T-cell (primary cell): Measurements from ENCODE around the gene CAMK2N1. TPM values are rescaled to one million over a fixed set of nuclear protein-coding genes. Genes with fewer than 3 reads are reported as not detected.
A peak's percentile ranks its signal among the peaks of the same experiment; 100 is the strongest.

Source experiments
- ATAC-seq, 4 experiments: fragments of 200-7000 bp in 3 of 4; fragments of 150-1000 bp in 1 of 4; cut with Tn5 transposase; replicated peaks in 1 of 4; 1 replicate in 3 of 4; 2 replicates in 1 of 4; pipeline ENCODE4 v1.10.0; 2021; ENCODE audit warnings: moderate library complexity in 3 of 4, mild to moderate bottlenecking in 2 of 4, moderate number of reproducible peaks in 1 of 4
- CTCF ChIA-PET, 2 donors: fragments of 300-600 bp; sonication (Branson Sonifier 250); formaldehyde crosslinking; loops; one replicate each; lab custom pipeline; 2022; ENCODE audit warnings: antibody characterized with exemption in 2 of 2; lab: Charles Lee
- POLR2A ChIA-PET, 2 donors: fragments of 300-600 bp; sonication (Branson Sonifier 250); formaldehyde crosslinking; loops; one replicate each; lab custom pipeline; 2022; ENCODE audit warnings: antibody characterized with exemption in 2 of 2; lab: Charles Lee
- DNase-seq, 35 experiments: peaks; one replicate each; pipeline versions ENCODE4 v3.0.0 to v3.0.0-alpha.2; 2013 to 2023
- H3K27ac ChIP-seq: one replicate; pipeline ENCODE4 v1.5.1; 2013; ENCODE audit warnings: low read length
- H3K27me3 ChIP-seq, 2 experiments: replicated peaks in 1 of 2; 1 replicate in 1 of 2; 2 replicates in 1 of 2; pipeline versions ENCODE4 v1.6.1 to v1.7.0; 2013; ENCODE audit warnings: low read length in 1 of 2, mixed read lengths in 1 of 2; ENCODE audit not compliant: control insufficient read depth in 2 of 2, insufficient read depth in 2 of 2; ENCODE audit errors: extremely low read depth in 1 of 2
- H3K36me3 ChIP-seq, 2 donors: 1 replicate in 1 of 2; 2 replicates in 1 of 2; pipeline versions ENCODE4 v1.6.1 to v1.7.0; 2013; ENCODE audit warnings: low read length in 1 of 2; ENCODE audit not compliant: control insufficient read depth in 2 of 2, insufficient read depth in 1 of 2; ENCODE audit errors: extremely low read depth in 1 of 2
- H3K4me1 ChIP-seq, 2 experiments: 1 replicate in 1 of 2; 2 replicates in 1 of 2; pipeline versions ENCODE4 v1.6.1 to v1.7.0; 2013; ENCODE audit warnings: low read length in 2 of 2, mixed read lengths in 1 of 2; ENCODE audit not compliant: insufficient read depth in 2 of 2, control insufficient read depth in 1 of 2; ENCODE audit errors: extremely low read depth in 1 of 2
- H3K4me3 ChIP-seq, 2 donors: 1 replicate in 1 of 2; 2 replicates in 1 of 2; pipeline versions ENCODE4 v1.5.1 to v1.7.0; 2013; ENCODE audit warnings: mild to moderate bottlenecking in 2 of 2, low read length in 1 of 2, moderate library complexity in 1 of 2; ENCODE audit not compliant: control insufficient read depth in 1 of 2; ENCODE audit errors: extremely low read depth in 1 of 2
- H3K9me3 ChIP-seq: 2 replicates; pipeline ENCODE4 v1.7.0; 2013
- H3K27ac Mint-ChIP-seq, 2 donors: one replicate each; pipeline ENCODE4 v1.8.0; 2020 to 2021; ENCODE audit warnings: mild to moderate bottlenecking in 2 of 2, mixed read lengths in 2 of 2
- H3K27me3 Mint-ChIP-seq, 2 donors: one replicate each; pipeline ENCODE4 v1.8.0; 2021 to 2022; ENCODE audit warnings: mixed read lengths in 2 of 2
- H3K36me3 Mint-ChIP-seq: one replicate; pipeline ENCODE4 v1.8.0; 2021; ENCODE audit warnings: mixed read lengths
- H3K4me1 Mint-ChIP-seq, 3 donors: one replicate each; pipeline ENCODE4 v1.8.0; 2020 to 2022; ENCODE audit warnings: mixed read lengths in 3 of 3, mild to moderate bottlenecking in 1 of 3
- H3K4me3 Mint-ChIP-seq, 3 donors: one replicate each; pipeline ENCODE4 v1.8.0; 2020 to 2022; ENCODE audit warnings: mild to moderate bottlenecking in 3 of 3, mixed read lengths in 3 of 3, moderate library complexity in 3 of 3
- H3K9me3 Mint-ChIP-seq, 3 donors: one replicate each; pipeline ENCODE4 v1.8.0; 2020 to 2022; ENCODE audit warnings: mixed read lengths in 3 of 3
- WGBS: methylation state at CpG from one replicate; pipeline ENCODE4 v1.1.5; 2013; ENCODE audit warnings: missing lambda C conversion rate; ENCODE audit not compliant: insufficient coverage; 5-methylcytosine and 5-hydroxymethylcytosine counted together
- total RNA-seq, 35 experiments: library from RNA in 6 of 35; stranded (reverse) in 6 of 35; fragments of 120-200 nt in 1 of 35; gene quantifications; one replicate each; pipeline versions ENCODE4 v1.2.1 to v1.2.4 and lab custom pipeline; 2013 to 2026

CAMK2N1 gene
- total RNA-seq, 5 donors from 2014 or later (not counting 1 experiment from before 2014, with no cell fraction given) = 2.5 to 7.9 (median 7.1) TPM

GRCh38 chr1:20472860-20473711 is 12.9 kb downstream of the CAMK2N1 start:
- WGBS = 30% methylated on average over 25 of the region's 28 CpGs
- Histone ChIP-seq H3K36me3 (no peaks in the 10 kb centered on the region), H3K4me1 (peaks cover 0 to 8% of the 10 kb centered on the region in 2 experiments), H3K27me3 (peaks cover 6 to 63% of the 10 kb centered on the region in 2 experiments), H3K4me3 (no peak overlapping the region), H3K27ac (no peak overlapping the region), H3K9me3 (no peaks in the 10 kb centered on the region)
- H3K4me3 Mint-ChIP-seq = no peak overlapping the region
- ChIA-PET POLR2A (no interaction called here), CTCF (no interaction called here)
- peak in 1 of 35 experiments; percentile 30 for DNase-seq
- H3K27me3 Mint-ChIP-seq = peaks cover 70 to 75% of the 10 kb centered on the region in 2 donors
- H3K27ac Mint-ChIP-seq = no peak overlapping the region
- no peaks in the 10 kb centered on the region for H3K36me3 Mint-ChIP-seq
- H3K4me1 Mint-ChIP-seq = peaks cover 0 to 6% (median 3%) of the 10 kb centered on the region in 3 donors
- ATAC-seq = no peak
- no peaks in the 10 kb centered on the region for H3K9me3 Mint-ChIP-seq

- H3K27me3 Mint-ChIP-seq = peaks cover 70 to 77% of the 10 kb centered on the region in 2 donors
- Histone ChIP-seq H3K36me3 (no peaks in the 10 kb centered on the region), H3K9me3 (no peaks in the 10 kb centered on the region), H3K4me3 (no peak overlapping the region), H3K27me3 (peaks cover 6 to 61% of the 10 kb centered on the region in 2 experiments), H3K4me1 (peaks cover 0 to 8% of the 10 kb centered on the region in 2 experiments), H3K27ac (no peak overlapping the region)
- H3K9me3 Mint-ChIP-seq = no peaks in the 10 kb centered on the region
- peaks cover 0 to 6% (median 3%) of the 10 kb centered on the region in 3 donors for H3K4me1 Mint-ChIP-seq
- ChIA-PET POLR2A (no interaction called here), CTCF (no interaction called here)
- DNase-seq = no peak
- WGBS = 96% methylated on average over 3 of the region's 4 CpGs
- H3K36me3 Mint-ChIP-seq = no peaks in the 10 kb centered on the region
- H3K4me3 Mint-ChIP-seq = no peak overlapping the region
- peak overlapping the region in 1 of 2 donors; percentile 53 for H3K27ac Mint-ChIP-seq
- ATAC-seq = no peak
These were observed 13.9 kb downstream of the CAMK2N1 start for GRCh38 chr1:20472121-20472520.

GRCh38 chr1:20470194-20470593 is 15.8 kb downstream of the CAMK2N1 start:
- no CpG with 5 or more reads among the region's 3 CpGs for WGBS
- peaks cover 0 to 2% of the 10 kb centered on the region in 2 experiments for H3K4me1 ChIP-seq
- Mint-ChIP-seq H3K36me3 (no peaks in the 10 kb centered on the region), H3K9me3 (no peaks in the 10 kb centered on the region), H3K27ac (no peak overlapping the region), H3K4me3 (no peak overlapping the region), H3K4me1 (peaks cover 0 to 3% (median 3%) of the 10 kb centered on the region in 3 donors), H3K27me3 (peaks cover 71 to 75% of the 10 kb centered on the region in 2 donors)
- CTCF ChIA-PET = interaction anchor here in 1 of 2 donors (0.7 kb wide), 1 partner anchor 18 kb away, joined by 3 read pairs; no protein-coding TSS in a partner anchor
- peaks cover 2 to 55% of the 10 kb centered on the region in 2 experiments for H3K27me3 ChIP-seq
- POLR2A ChIA-PET = no interaction called here
- ATAC-seq (no peak), DNase-seq (no peak)
- H3K36me3 ChIP-seq = no peaks in the 10 kb centered on the region
- no peaks in the 10 kb centered on the region for H3K9me3 ChIP-seq
- no peak overlapping the region for H3K4me3 ChIP-seq
- no peak overlapping the region for H3K27ac ChIP-seq

- no peaks in the 10 kb centered on the region for H3K9me3 Mint-ChIP-seq
- CTCF ChIA-PET = interaction anchor here in 1 of 2 donors (0.7 kb wide), 1 partner anchor 19 kb away, joined by 3 read pairs; no protein-coding TSS in a partner anchor
- Histone ChIP-seq H3K36me3 (no peaks in the 10 kb centered on the region), H3K27me3 (peaks cover 2 to 55% of the 10 kb centered on the region in 2 experiments), H3K4me3 (no peak overlapping the region), H3K27ac (no peak overlapping the region), H3K4me1 (peaks cover 0 to 2% of the 10 kb centered on the region in 2 experiments), H3K9me3 (no peaks in the 10 kb centered on the region)
- no CpG with 5 or more reads among the region's 1 CpG for WGBS
- H3K27ac Mint-ChIP-seq = no peak overlapping the region
- peaks cover 0 to 3% (median 3%) of the 10 kb centered on the region in 3 donors for H3K4me1 Mint-ChIP-seq
- DNase-seq (no peak), ATAC-seq (no peak)
- POLR2A ChIA-PET = no interaction called here
- no peaks in the 10 kb centered on the region for H3K36me3 Mint-ChIP-seq
- no peak overlapping the region for H3K4me3 Mint-ChIP-seq
- H3K27me3 Mint-ChIP-seq = peaks cover 64 to 70% of the 10 kb centered on the region in 2 donors
These were observed 16.5 kb downstream of the CAMK2N1 start for GRCh38 chr1:20469406-20470076.

GRCh38 chr1:20466273-20466672 is 19.7 kb downstream of the CAMK2N1 start:
- peak in 1 of 4 experiments; percentile 39 for ATAC-seq
- Mint-ChIP-seq H3K4me1 (no peaks in the 10 kb centered on the region), H3K4me3 (no peak overlapping the region), H3K36me3 (no peaks in the 10 kb centered on the region), H3K9me3 (no peaks in the 10 kb centered on the region), H3K27ac (no peak overlapping the region), H3K27me3 (peaks cover 36 to 46% of the 10 kb centered on the region in 2 donors)
- Histone ChIP-seq H3K27me3 (peaks cover 0 to 41% of the 10 kb centered on the region in 2 experiments), H3K9me3 (no peaks in the 10 kb centered on the region), H3K27ac (no peak overlapping the region), H3K4me1 (no peaks in the 10 kb centered on the region), H3K36me3 (no peaks in the 10 kb centered on the region), H3K4me3 (no peak overlapping the region)
- ChIA-PET CTCF (no interaction called here), POLR2A (interaction anchor here in 1 of 2 donors (0.6 kb wide), 1 partner anchor 17 kb away, joined by 3 read pairs; no protein-coding TSS in a partner anchor)
- peak in 1 of 35 experiments; percentile 12 for DNase-seq
- 62% methylated on average over 3 of the region's 9 CpGs for WGBS

GRCh38 chr1:20465187-20465586 is 20.8 kb downstream of the CAMK2N1 start:
- Mint-ChIP-seq H3K27me3 (peaks cover 37 to 42% of the 10 kb centered on the region in 2 donors), H3K9me3 (no peaks in the 10 kb centered on the region), H3K36me3 (no peaks in the 10 kb centered on the region), H3K27ac (no peak overlapping the region), H3K4me1 (no peaks in the 10 kb centered on the region), H3K4me3 (no peak overlapping the region)
- Histone ChIP-seq H3K36me3 (no peaks in the 10 kb centered on the region), H3K27ac (no peak overlapping the region), H3K27me3 (peaks cover 0 to 45% of the 10 kb centered on the region in 2 experiments), H3K9me3 (no peaks in the 10 kb centered on the region), H3K4me3 (no peak overlapping the region), H3K4me1 (no peaks in the 10 kb centered on the region)
- WGBS = 51% methylated on average over 3 of the region's 5 CpGs
- CTCF ChIA-PET = no interaction called here
- DNase-seq (no peak), ATAC-seq (no peak)
- POLR2A ChIA-PET = no interaction called here
